HEK293 (cell line): ENCODE data around the gene NUCB2.

ENCODE experiments used
- GLI2 ChIP-seq: fragments of 450-650 bp; formaldehyde crosslinking; IDR thresholded peaks from 2 replicates; pipeline ENCODE4; 2017; ENCODE audit warnings: missing biosample characterization, missing genetic modification characterization, low read depth, borderline replicate concordance
- HOXC10 ChIP-seq: sonication (generic); formaldehyde crosslinking; IDR thresholded peaks from 2 replicates; pipeline ENCODE4 v1.8.1; 2023; ENCODE audit warnings: mild to moderate bottlenecking, missing genetic modification reagents
- IKZF3 ChIP-seq: fragments of 450-650 bp; IDR thresholded peaks from 2 replicates; pipeline ENCODE4 v1.5.0; 2018; ENCODE audit warnings: missing biosample characterization, mild to moderate bottlenecking, missing genetic modification characterization, moderate library complexity
- PRDM2 ChIP-seq: fragments of 450-650 bp; formaldehyde crosslinking; IDR thresholded peaks from 2 replicates; pipeline ENCODE4 v1.5.1; 2016; ENCODE audit warnings: missing biosample characterization, missing genetic modification characterization, borderline replicate concordance
- ZBTB26 ChIP-seq: fragments of 450-650 bp; formaldehyde crosslinking; optimal IDR thresholded peaks from 2 replicates; pipeline ENCODE3; 2016; ENCODE audit warnings: missing biosample characterization, mild to moderate bottlenecking, missing genetic modification characterization
- ZNF138 ChIP-seq: fragments of 450-650 bp; formaldehyde crosslinking; IDR thresholded peaks from 2 replicates; pipeline ENCODE4 v1.5.1; 2016; ENCODE audit warnings: missing biosample characterization, missing genetic modification characterization, borderline replicate concordance
- ZNF140 ChIP-seq: fragments of 450-650 bp; formaldehyde crosslinking; IDR thresholded peaks from 2 replicates; pipeline ENCODE4 v1.5.1; 2016; ENCODE audit warnings: missing biosample characterization, missing genetic modification characterization
- ZNF274 ChIP-seq, 2 experiments: fragments of 200-500 bp in 1 of 2; fragments of 450-650 bp in 1 of 2; sonication (Bioruptor generic) in 1 of 2; formaldehyde crosslinking in 1 of 2; IDR thresholded peaks; 2 replicates each; pipeline versions ENCODE4 v1.5.1 to v1.6.1; 2014 to 2016; ENCODE audit warnings: borderline replicate concordance in 1 of 2, inconsistent platforms in 1 of 2, low read length in 1 of 2, missing biosample characterization in 1 of 2, missing genetic modification characterization in 1 of 2
- ZNF366 ChIP-seq: fragments of 450-650 bp; formaldehyde crosslinking; conservative IDR thresholded peaks from 2 replicates; pipeline ENCODE4 v1.5.1; 2016; ENCODE audit warnings: missing biosample characterization, missing genetic modification characterization
- ZNF514 ChIP-seq: fragments of 450-650 bp; formaldehyde crosslinking; IDR thresholded peaks from 2 replicates; pipeline ENCODE4 v1.5.1; 2016; ENCODE audit warnings: missing biosample characterization, missing genetic modification characterization
- ZNF580 ChIP-seq: fragments of 450-650 bp; formaldehyde crosslinking; IDR thresholded peaks from 2 replicates; pipeline ENCODE4 v1.5.1; 2016; ENCODE audit warnings: missing biosample characterization, missing genetic modification characterization
- ZNF629 ChIP-seq: fragments of 450-650 bp; formaldehyde crosslinking; IDR thresholded peaks from 2 replicates; pipeline ENCODE4 v1.5.1; 2017; ENCODE audit warnings: missing biosample characterization, missing genetic modification characterization
- ZNF660 ChIP-seq: fragments of 450-650 bp; IDR thresholded peaks from 2 replicates; pipeline ENCODE4 v1.5.1; 2018; ENCODE audit warnings: missing biosample characterization, mild to moderate bottlenecking, missing genetic modification characterization
- ZNF701 ChIP-seq: fragments of 450-650 bp; formaldehyde crosslinking; IDR thresholded peaks from 2 replicates; pipeline ENCODE4 v1.5.1; 2016; ENCODE audit warnings: missing biosample characterization, missing genetic modification characterization
- TF ChIP-seq, protein P1 (sequence below): fragments of 450-650 bp; formaldehyde crosslinking; IDR thresholded peaks from 2 replicates; pipeline ENCODE4 v1.5.1; 2016; ENCODE audit warnings: missing biosample characterization, missing genetic modification characterization
- TF ChIP-seq, protein P2 (sequence below): fragments of 450-650 bp; formaldehyde crosslinking; IDR thresholded peaks from 2 replicates; pipeline ENCODE4 v1.5.1; 2016; ENCODE audit warnings: missing biosample characterization, missing genetic modification characterization
- TF ChIP-seq, protein P3 (sequence below): fragments of 450-650 bp; formaldehyde crosslinking; IDR thresholded peaks from 2 replicates; pipeline ENCODE4 v1.5.1; 2016; ENCODE audit warnings: missing biosample characterization, missing genetic modification characterization
- TF ChIP-seq, protein P4 (sequence below): fragments of 450-650 bp; formaldehyde crosslinking; IDR thresholded peaks from 2 replicates; pipeline ENCODE4 v1.5.1; 2017; ENCODE audit warnings: missing biosample characterization, missing genetic modification characterization
- TF ChIP-seq, protein P5 (sequence below): fragments of 450-650 bp; formaldehyde crosslinking; IDR thresholded peaks from 2 replicates; pipeline ENCODE4 v1.5.1; 2016; ENCODE audit warnings: missing biosample characterization, missing genetic modification characterization

NUCB2 gene

DNA sequence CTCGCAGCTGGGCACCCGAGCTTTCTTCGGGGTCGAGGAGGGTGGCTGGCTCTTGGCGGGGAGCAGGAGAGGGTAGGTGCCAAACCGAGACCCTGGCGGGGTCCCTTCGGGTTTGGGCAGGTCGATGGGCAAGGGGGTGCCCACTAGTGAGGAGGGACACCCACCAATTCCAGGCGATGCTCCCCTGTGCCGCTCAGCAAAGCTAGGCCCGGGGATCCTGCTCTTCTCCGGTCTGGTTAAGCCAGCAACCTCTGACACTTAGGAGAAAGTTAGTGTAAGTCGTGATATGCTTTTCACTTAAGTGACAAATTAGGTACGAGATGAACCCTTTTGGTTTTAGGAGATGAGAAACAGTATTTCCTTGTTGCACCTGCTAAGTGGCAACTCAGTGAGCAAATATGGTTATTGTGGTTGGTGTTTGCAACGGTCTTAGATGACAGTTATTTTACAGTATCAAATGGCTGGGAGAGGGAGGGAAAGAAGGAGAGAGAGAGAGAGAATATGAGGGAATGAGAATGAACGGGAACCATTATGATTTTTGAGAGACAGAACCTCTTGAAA, 565 bp downstream of the NUCB2 start (continued):
- no peak for TF ChIP-seq ZBTB26
- TF ChIP-seq, protein P1, sequence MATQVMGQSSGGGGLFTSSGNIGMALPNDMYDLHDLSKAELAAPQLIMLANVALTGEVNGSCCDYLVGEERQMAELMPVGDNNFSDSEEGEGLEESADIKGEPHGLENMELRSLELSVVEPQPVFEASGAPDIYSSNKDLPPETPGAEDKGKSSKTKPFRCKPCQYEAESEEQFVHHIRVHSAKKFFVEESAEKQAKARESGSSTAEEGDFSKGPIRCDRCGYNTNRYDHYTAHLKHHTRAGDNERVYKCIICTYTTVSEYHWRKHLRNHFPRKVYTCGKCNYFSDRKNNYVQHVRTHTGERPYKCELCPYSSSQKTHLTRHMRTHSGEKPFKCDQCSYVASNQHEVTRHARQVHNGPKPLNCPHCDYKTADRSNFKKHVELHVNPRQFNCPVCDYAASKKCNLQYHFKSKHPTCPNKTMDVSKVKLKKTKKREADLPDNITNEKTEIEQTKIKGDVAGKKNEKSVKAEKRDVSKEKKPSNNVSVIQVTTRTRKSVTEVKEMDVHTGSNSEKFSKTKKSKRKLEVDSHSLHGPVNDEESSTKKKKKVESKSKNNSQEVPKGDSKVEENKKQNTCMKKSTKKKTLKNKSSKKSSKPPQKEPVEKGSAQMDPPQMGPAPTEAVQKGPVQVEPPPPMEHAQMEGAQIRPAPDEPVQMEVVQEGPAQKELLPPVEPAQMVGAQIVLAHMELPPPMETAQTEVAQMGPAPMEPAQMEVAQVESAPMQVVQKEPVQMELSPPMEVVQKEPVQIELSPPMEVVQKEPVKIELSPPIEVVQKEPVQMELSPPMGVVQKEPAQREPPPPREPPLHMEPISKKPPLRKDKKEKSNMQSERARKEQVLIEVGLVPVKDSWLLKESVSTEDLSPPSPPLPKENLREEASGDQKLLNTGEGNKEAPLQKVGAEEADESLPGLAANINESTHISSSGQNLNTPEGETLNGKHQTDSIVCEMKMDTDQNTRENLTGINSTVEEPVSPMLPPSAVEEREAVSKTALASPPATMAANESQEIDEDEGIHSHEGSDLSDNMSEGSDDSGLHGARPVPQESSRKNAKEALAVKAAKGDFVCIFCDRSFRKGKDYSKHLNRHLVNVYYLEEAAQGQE (tag by site-specific recombination): no peak
- TF ChIP-seq, protein P2, sequence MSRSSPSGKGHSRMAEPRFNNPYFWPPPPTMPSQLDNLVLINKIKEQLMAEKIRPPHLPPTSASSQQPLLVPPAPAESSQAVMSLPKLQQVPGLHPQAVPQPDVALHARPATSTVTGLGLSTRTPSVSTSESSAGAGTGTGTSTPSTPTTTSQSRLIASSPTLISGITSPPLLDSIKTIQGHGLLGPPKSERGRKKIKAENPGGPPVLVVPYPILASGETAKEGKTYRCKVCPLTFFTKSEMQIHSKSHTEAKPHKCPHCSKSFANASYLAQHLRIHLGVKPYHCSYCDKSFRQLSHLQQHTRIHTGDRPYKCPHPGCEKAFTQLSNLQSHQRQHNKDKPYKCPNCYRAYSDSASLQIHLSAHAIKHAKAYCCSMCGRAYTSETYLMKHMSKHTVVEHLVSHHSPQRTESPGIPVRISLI: no peak
- TF ChIP-seq, protein P3, sequence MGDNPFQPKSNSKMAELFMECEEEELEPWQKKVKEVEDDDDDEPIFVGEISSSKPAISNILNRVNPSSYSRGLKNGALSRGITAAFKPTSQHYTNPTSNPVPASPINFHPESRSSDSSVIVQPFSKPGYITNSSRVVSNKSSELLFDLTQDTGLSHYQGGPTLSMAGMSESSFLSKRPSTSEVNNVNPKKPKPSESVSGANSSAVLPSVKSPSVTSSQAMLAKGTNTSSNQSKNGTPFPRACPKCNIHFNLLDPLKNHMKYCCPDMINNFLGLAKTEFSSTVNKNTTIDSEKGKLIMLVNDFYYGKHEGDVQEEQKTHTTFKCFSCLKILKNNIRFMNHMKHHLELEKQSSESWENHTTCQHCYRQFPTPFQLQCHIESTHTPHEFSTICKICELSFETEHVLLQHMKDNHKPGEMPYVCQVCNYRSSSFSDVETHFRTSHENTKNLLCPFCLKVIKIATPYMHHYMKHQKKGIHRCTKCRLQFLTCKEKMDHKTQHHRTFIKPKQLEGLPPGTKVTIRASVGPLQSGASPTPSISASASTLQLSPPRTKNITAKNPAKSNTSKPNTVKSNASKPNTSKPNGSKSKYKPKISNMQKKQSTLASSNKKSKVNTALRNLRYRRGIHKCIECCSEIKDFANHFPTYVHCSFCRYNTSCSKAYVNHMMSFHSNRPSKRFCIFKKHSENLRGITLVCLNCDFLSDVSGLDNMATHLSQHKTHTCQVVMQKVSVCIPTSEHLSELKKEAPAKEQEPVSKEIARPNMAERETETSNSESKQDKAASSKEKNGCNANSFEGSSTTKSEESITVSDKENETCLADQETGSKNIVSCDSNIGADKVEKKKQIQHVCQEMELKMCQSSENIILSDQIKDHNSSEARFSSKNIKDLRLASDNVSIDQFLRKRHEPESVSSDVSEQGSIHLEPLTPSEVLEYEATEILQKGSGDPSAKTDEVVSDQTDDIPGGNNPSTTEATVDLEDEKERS (tag by site-specific recombination): no peak
- peak; percentile 68 for TF ChIP-seq ZNF366 (tag by site-specific recombination)
- no peak for TF ChIP-seq ZNF660 (tag by site-specific recombination)
- TF ChIP-seq ZNF629 (tag by site-specific recombination): 0 out of 2 replicates have a peak, but pooled peaks have one; percentile 25
- no peak; the same call in 1 of the 2 replicates for TF ChIP-seq IKZF3
- no peak for TF ChIP-seq GLI2 (tag by site-specific recombination)
- TF ChIP-seq ZNF140 (tag by site-specific recombination): no peak
- TF ChIP-seq, protein P4, sequence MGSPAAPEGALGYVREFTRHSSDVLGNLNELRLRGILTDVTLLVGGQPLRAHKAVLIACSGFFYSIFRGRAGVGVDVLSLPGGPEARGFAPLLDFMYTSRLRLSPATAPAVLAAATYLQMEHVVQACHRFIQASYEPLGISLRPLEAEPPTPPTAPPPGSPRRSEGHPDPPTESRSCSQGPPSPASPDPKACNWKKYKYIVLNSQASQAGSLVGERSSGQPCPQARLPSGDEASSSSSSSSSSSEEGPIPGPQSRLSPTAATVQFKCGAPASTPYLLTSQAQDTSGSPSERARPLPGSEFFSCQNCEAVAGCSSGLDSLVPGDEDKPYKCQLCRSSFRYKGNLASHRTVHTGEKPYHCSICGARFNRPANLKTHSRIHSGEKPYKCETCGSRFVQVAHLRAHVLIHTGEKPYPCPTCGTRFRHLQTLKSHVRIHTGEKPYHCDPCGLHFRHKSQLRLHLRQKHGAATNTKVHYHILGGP (tag by site-specific recombination): no peak
- no peak for TF ChIP-seq ZNF274 (IDR thresholded peaks at IDR 0.05; ENCODE audit: low read length)
- no peak for TF ChIP-seq ZNF274 (tag by site-specific recombination; IDR thresholded peaks at IDR 0.05; ENCODE audit: borderline replicate concordance)
- no peak for TF ChIP-seq ZNF514 (tag by site-specific recombination)
- TF ChIP-seq, protein P5, sequence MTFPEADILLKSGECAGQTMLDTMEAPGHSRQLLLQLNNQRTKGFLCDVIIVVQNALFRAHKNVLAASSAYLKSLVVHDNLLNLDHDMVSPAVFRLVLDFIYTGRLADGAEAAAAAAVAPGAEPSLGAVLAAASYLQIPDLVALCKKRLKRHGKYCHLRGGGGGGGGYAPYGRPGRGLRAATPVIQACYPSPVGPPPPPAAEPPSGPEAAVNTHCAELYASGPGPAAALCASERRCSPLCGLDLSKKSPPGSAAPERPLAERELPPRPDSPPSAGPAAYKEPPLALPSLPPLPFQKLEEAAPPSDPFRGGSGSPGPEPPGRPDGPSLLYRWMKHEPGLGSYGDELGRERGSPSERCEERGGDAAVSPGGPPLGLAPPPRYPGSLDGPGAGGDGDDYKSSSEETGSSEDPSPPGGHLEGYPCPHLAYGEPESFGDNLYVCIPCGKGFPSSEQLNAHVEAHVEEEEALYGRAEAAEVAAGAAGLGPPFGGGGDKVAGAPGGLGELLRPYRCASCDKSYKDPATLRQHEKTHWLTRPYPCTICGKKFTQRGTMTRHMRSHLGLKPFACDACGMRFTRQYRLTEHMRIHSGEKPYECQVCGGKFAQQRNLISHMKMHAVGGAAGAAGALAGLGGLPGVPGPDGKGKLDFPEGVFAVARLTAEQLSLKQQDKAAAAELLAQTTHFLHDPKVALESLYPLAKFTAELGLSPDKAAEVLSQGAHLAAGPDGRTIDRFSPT (tag by site-specific recombination): peak; percentile 82
- no peak for TF ChIP-seq ZNF701 (tag by site-specific recombination)
- TF ChIP-seq ZNF138: no peak
- no peak for TF ChIP-seq ZNF580 (tag by site-specific recombination)
- no peak for TF ChIP-seq PRDM2 (tag by site-specific recombination)
- TF ChIP-seq HOXC10 (CRISPR knock-in tag): no peak
